ENCODE data around the gene BACH2.

The BACH2 gene

DNA sequence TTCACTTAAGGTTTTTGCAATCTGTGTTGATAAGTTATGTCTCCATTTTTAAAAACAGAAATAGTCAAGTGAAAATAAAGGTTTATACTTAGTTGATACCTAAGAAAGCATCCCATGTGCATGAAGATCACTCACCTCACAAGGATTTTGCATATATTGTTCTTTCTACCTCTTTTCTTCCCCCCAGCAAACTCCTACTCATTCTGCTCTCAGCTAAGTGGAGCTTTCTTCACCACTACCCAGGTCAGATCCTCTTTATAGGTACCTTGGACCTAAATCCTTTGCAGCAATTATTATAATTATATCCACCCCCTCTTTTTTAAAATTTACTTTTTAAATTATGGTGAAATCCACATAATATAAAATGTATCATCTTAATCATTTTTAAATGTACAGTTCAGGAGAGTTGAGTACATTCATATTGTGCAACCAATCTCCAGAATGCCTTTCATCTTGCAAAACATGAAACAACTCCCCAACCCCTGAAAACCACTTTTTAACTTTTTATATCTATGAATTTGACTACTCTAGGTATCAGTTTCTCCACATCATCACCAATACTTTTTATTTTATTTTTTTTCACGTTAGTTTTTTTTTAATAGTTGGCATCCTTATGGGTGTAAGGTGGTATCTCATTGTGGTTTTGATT is 9.3 kb upstream of the BACH2 start:
- no peak overlapping the region for H3K4me3 ChIP-seq (replicated peaks; ENCODE audit: insufficient read depth, low read length)
- no peaks in the 10 kb centered on the region for H3K27me3 ChIP-seq (ENCODE audit: insufficient read depth, poor library complexity, severe bottlenecking)
- TF ChIP-seq SPI1 (IDR thresholded peaks at IDR 0.05; ENCODE audit: borderline replicate concordance, low read depth) (no peak), POLR2AphosphoS5 (IDR thresholded peaks at IDR 0.05; ENCODE audit: low read depth) (no peak), GABPA (IDR thresholded peaks at IDR 0.05; ENCODE audit: low read depth) (no peak)
- TF ChIP-seq, protein P1, sequence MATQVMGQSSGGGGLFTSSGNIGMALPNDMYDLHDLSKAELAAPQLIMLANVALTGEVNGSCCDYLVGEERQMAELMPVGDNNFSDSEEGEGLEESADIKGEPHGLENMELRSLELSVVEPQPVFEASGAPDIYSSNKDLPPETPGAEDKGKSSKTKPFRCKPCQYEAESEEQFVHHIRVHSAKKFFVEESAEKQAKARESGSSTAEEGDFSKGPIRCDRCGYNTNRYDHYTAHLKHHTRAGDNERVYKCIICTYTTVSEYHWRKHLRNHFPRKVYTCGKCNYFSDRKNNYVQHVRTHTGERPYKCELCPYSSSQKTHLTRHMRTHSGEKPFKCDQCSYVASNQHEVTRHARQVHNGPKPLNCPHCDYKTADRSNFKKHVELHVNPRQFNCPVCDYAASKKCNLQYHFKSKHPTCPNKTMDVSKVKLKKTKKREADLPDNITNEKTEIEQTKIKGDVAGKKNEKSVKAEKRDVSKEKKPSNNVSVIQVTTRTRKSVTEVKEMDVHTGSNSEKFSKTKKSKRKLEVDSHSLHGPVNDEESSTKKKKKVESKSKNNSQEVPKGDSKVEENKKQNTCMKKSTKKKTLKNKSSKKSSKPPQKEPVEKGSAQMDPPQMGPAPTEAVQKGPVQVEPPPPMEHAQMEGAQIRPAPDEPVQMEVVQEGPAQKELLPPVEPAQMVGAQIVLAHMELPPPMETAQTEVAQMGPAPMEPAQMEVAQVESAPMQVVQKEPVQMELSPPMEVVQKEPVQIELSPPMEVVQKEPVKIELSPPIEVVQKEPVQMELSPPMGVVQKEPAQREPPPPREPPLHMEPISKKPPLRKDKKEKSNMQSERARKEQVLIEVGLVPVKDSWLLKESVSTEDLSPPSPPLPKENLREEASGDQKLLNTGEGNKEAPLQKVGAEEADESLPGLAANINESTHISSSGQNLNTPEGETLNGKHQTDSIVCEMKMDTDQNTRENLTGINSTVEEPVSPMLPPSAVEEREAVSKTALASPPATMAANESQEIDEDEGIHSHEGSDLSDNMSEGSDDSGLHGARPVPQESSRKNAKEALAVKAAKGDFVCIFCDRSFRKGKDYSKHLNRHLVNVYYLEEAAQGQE (IDR thresholded peaks at IDR 0.05; ENCODE audit: insufficient replicate concordance, low read depth) = no peak
- TF ChIP-seq, protein P2, sequence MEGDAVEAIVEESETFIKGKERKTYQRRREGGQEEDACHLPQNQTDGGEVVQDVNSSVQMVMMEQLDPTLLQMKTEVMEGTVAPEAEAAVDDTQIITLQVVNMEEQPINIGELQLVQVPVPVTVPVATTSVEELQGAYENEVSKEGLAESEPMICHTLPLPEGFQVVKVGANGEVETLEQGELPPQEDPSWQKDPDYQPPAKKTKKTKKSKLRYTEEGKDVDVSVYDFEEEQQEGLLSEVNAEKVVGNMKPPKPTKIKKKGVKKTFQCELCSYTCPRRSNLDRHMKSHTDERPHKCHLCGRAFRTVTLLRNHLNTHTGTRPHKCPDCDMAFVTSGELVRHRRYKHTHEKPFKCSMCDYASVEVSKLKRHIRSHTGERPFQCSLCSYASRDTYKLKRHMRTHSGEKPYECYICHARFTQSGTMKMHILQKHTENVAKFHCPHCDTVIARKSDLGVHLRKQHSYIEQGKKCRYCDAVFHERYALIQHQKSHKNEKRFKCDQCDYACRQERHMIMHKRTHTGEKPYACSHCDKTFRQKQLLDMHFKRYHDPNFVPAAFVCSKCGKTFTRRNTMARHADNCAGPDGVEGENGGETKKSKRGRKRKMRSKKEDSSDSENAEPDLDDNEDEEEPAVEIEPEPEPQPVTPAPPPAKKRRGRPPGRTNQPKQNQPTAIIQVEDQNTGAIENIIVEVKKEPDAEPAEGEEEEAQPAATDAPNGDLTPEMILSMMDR (IDR thresholded peaks at IDR 0.05; ENCODE audit: insufficient read depth, low read length) = no peak
- DNase-seq (ENCODE audit: low read depth in 1 of 2, low spot score in 1 of 2) = no peak
- no peak overlapping the region for H3K27ac ChIP-seq (replicated peaks)

DNA sequence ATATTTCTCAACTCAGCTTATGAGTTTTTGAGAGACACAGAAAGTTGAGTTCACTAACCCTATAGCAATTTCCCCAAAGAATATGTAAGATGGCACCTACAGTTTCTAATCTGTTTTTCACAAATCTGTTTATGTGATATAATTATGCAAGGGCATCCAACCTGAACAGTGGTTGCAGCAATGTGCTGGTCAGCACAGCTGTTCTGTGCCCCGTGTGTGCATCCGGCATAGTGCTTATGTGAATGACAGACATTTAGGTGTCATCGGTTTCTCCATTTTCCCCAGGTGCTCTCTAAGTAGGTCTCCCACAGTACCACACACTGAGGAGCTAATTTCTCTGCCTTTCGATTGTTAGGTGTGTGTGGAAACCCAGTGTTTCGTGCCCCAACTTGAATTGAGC is 7.7 kb upstream of the BACH2 start:
- peaks cover 6% of the 10 kb centered on the region for H3K27me3 ChIP-seq (ENCODE audit: insufficient read depth, poor library complexity, severe bottlenecking)
- no peak overlapping the region for H3K27ac ChIP-seq (replicated peaks)
- DNase-seq (ENCODE audit: low read depth in 1 of 2, low spot score in 1 of 2) = no peak
- TF ChIP-seq SPI1 (IDR thresholded peaks at IDR 0.05; ENCODE audit: borderline replicate concordance, low read depth) (no peak), POLR2AphosphoS5 (IDR thresholded peaks at IDR 0.05; ENCODE audit: low read depth) (no peak), GABPA (IDR thresholded peaks at IDR 0.05; ENCODE audit: low read depth) (no peak)
- TF ChIP-seq, protein P1 (IDR thresholded peaks at IDR 0.05; ENCODE audit: insufficient replicate concordance, low read depth) = no peak
- TF ChIP-seq, protein P2 (IDR thresholded peaks at IDR 0.05; ENCODE audit: insufficient read depth, low read length) = no peak
- no peak overlapping the region for H3K4me3 ChIP-seq (replicated peaks; ENCODE audit: insufficient read depth, low read length)

GRCh38 chr6:90303039-90303438 is 6.4 kb upstream of the BACH2 start:
- Histone ChIP-seq H3K27me3 (ENCODE audit: insufficient read depth, poor library complexity, severe bottlenecking) (peaks cover 16% of the 10 kb centered on the region), H3K27ac (replicated peaks) (no peak overlapping the region), H3K4me3 (replicated peaks; ENCODE audit: insufficient read depth, low read length) (no peak overlapping the region)
- peak; percentile 49 for TF ChIP-seq SPI1 (IDR thresholded peaks at IDR 0.05; ENCODE audit: borderline replicate concordance, low read depth)
- TF ChIP-seq, protein P2 (IDR thresholded peaks at IDR 0.05; ENCODE audit: insufficient read depth, low read length) = no peak
- DNase-seq (ENCODE audit: low read depth in 1 of 2, low spot score in 1 of 2) = no peak

DNA sequence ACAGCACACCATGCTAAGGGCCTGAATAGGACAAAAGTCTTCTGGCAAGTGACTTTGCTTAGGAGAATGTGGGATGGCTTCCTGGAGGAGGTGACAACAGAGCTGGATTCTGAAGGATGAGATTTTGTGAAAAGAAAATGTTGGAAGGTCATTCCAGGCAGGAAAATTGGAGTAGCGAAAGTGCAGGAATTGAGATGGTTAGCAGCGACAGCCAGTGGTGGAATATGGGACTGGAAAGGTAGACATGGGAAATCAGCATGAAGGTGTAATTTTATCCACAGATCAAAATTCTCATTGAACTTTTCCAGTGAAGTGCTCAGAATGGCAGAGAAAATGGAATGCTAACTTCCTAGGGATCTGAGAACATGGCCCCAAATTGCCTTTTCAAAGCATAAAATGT is 5.7 kb upstream of the BACH2 start:
- H3K4me3 ChIP-seq (replicated peaks; ENCODE audit: insufficient read depth, low read length) = no peak overlapping the region
- no peak for TF ChIP-seq POLR2AphosphoS5 (IDR thresholded peaks at IDR 0.05; ENCODE audit: low read depth)
- TF ChIP-seq, protein P1 (IDR thresholded peaks at IDR 0.05; ENCODE audit: insufficient replicate concordance, low read depth) = no peak
- TF ChIP-seq SPI1 (IDR thresholded peaks at IDR 0.05; ENCODE audit: borderline replicate concordance, low read depth) = no peak
- no peak for TF ChIP-seq GABPA (IDR thresholded peaks at IDR 0.05; ENCODE audit: low read depth)
- TF ChIP-seq, protein P2 (IDR thresholded peaks at IDR 0.05; ENCODE audit: insufficient read depth, low read length) = no peak
- no peak for DNase-seq (ENCODE audit: low read depth in 1 of 2, low spot score in 1 of 2)
- H3K27me3 ChIP-seq (ENCODE audit: insufficient read depth, poor library complexity, severe bottlenecking) = peaks cover 17% of the 10 kb centered on the region
- no peak overlapping the region for H3K27ac ChIP-seq (replicated peaks)
